Renal cortex interstitium (tissue), 11 donors: ENCODE results near the gene VPS8. TPM values are rescaled to one million over a fixed set of nuclear protein-coding genes. Genes with fewer than 3 reads are reported as not detected.
A peak's percentile ranks its signal among the peaks of the same experiment; 100 is the strongest.

ENCODE experiments used
- DNase-seq, 11 donors: peaks; one replicate each; pipeline ENCODE4 v3.0.0-alpha.2; 2013; ENCODE audit warnings: low read depth in 9 of 11, low spot score in 4 of 11; ENCODE audit errors: extremely low read depth in 1 of 11
- polyA plus RNA-seq, 3 donors: library from polyadenylated mRNA; unstranded; fragments of 120-200 nt; gene quantifications; one replicate each; pipeline ENCODE4 v1.2.1, GENCODE V29; 2013; ENCODE audit not compliant: insufficient read length in 3 of 3

The VPS8 gene
- polyA plus RNA-seq, 3 donors: 37.2 to 48.4 (median 48.0) TPM

GRCh38 chr3:184832903-184833302 is 20.9 kb downstream of the VPS8 start:
- no peak for DNase-seq

- no peak for DNase-seq
Observed at GRCh38 chr3:184836090-184836822, 24.3 kb downstream of the VPS8 start.

- DNase-seq: no peak
Observed at GRCh38 chr3:184842433-184842832, 30.5 kb downstream of the VPS8 start.

GRCh38 chr3:184845819-184846218 is 33.9 kb downstream of the VPS8 start:
- DNase-seq: no peak

- DNase-seq: no peak
Observed at GRCh38 chr3:184846496-184846895, 34.5 kb downstream of the VPS8 start.

- no peak for DNase-seq
Observed at GRCh38 chr3:184848934-184849333, 37.0 kb downstream of the VPS8 start.

- no peak for DNase-seq
Observed at GRCh38 chr3:184850201-184850600, 38.2 kb downstream of the VPS8 start.

- DNase-seq: no peak
Observed at GRCh38 chr3:184857099-184857498, 45.1 kb downstream of the VPS8 start.

- DNase-seq: no peak
Observed at GRCh38 chr3:184864000-184864399, 52.0 kb downstream of the VPS8 start.

- no peak for DNase-seq
Observed at GRCh38 chr3:184868477-184868876, 56.5 kb downstream of the VPS8 start.

- no peak for DNase-seq
Observed at GRCh38 chr3:184872200-184872599, 60.2 kb downstream of the VPS8 start.

- peak in 1 of 11 donors; percentile 20 for DNase-seq
Observed at GRCh38 chr3:184873141-184873540, 61.2 kb downstream of the VPS8 start.

GRCh38 chr3:184874709-184875644 is 63.0 kb downstream of the VPS8 start:
- peak in 10 of 11 donors; percentile 9 to 39 (median 26) for DNase-seq

GRCh38 chr3:184880276-184881019 is 68.5 kb downstream of the VPS8 start:
- no peak for DNase-seq

GRCh38 chr3:184884359-184885017 is 72.5 kb downstream of the VPS8 start:
- no peak for DNase-seq

GRCh38 chr3:184885112-184885511 is 73.1 kb downstream of the VPS8 start:
- DNase-seq: no peak

GRCh38 chr3:184887574-184887973 is 75.6 kb downstream of the VPS8 start:
- DNase-seq: no peak

GRCh38 chr3:184889312-184889904 is 77.4 kb downstream of the VPS8 start:
- DNase-seq: no peak

GRCh38 chr3:184894051-184894450 is 82.1 kb downstream of the VPS8 start:
- no peak for DNase-seq
